ENCODE data around the gene MAOA.
"Not testable (repeated sequence)": the region's sequence is repeated elsewhere in the genome, so short reads cannot be mapped to it uniquely, and the experiment has no call there.

MAOA gene

DNA sequence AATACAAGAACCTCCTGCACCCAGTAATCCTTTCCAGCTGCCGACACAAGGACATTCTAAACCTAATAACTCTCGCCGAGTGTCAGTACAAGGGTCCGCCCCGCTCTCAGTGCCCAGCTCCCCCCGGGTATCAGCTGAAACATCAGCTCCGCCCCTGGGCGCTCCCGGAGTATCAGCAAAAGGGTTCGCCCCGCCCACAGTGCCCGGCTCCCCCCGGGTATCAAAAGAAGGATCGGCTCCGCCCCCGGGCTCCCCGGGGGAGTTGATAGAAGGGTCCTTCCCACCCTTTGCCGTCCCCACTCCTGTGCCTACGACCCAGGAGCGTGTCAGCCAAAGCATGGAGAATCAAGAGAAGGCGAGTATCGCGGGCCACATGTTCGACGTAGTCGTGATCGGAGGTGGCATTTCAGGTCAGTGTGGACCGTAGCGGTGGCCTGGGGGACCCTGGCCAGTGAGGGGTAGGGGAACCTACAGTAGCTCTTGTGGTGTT, at the start of gene MAOA:
MAOA (plus strand) TSS at position 295 of the 490 bp plus-strand sequence; CDS start at position 338, 43 bp downstream.
- peak in 1 of 2 donors; percentile 8 for DNase-seq (ENCODE audit: low read depth in 2 of 2)

DNA sequence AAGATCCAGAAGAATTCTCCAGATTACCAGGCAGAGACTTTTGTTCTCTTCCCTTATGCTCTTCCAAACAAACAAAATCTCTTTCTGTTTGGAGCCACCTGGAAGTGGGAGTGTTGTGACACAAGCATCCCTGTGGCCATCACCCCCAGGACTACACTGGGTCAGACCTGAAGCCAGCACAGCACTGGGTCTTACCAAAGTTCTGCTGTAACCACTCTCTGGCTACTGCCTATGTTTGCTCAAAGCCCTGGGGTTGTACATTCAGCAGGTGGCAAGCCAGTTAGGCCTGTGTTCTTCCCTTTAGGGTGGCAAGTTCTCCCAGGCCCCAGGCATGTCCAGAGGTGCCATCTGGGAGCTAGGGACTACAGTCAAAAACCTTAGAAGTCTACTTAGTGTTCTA, 43.7 kb upstream of the MAOA start:
- no peak for DNase-seq (ENCODE audit: low read depth in 2 of 2)

DNA sequence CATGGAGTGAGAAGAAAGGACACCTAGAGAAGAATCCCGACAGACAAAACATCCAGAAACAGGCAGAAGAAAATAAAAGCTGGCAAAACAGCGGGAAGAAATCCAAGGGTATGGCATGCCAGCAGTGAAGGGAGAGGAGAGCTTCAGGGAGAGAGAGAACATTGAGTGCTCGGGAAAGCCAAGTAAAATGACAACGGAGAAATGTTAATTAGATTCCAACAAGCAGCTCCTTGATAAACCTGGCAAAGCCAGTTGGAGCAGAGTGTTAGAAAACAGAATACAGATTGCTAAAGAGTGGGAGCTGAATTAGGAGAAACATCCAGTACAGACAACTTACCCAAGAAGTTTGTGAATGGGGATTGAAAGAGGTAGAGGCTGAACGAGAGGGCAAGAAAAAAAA, 40.4 kb upstream of the MAOA start:
- no peak for DNase-seq (ENCODE audit: low read depth in 2 of 2)

DNA sequence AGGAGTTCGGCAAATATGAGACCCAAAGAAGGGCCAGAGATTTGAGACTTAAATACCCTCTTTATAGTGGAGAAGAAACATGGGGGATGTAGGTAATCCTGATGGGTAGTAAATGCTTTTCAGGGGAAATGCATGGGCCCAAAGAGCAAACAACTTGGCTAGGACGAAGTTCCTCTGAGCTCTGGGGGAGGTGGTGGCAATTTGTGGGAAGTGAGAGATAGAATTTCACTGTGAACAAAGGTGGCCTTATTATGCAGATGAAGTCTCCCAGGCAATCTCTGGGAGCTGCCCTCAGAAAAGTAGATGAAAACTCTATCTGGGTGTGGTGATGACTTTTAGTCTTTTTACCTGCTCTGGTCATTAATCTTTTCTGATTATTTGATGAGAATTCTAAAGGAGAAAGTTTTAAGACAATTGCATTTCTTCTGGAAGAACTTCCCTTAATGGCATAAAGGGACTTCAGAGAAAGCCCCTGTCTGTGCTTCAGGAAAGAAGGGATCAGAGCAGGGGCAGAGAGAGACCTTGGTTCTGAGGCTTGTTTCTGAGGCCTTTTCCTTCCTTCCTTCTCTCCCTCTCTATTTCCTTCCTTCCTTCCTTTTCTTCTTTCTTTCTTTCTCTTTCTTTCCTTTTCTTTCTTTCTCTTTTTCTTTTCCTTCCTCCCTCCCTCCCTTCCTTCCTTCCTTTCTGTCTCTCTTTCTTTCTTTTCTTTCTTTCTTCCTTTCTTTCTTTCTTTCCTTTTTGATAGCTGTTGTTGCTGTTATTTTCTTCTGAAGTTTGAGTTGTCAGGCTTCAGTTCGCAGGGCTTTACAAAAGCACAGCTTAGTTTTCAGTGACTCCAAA, 37.5 kb upstream of the MAOA start:
- no peak for DNase-seq (ENCODE audit: low read depth in 2 of 2)

DNA sequence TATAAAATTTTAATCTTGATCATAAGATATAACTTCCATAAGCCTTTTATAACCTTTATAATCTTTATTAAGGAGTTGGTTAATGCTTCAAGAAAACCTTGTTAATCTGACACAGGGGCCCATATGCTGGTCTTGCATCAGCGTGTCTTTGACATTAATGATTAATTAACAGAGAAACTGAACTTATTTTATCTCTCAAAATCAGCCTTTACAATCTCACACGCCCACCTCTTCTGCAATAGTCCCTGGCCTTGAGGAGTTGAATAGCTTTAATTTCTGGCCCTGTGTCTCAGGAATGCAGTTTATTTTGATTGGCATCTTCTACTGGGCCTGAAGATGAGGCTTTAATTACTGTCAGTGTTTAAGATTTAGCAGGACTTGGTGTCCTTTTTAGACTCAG, 36.2 kb upstream of the MAOA start:
- DNase-seq (ENCODE audit: low read depth in 2 of 2), result not testable (repeated sequence)

DNA sequence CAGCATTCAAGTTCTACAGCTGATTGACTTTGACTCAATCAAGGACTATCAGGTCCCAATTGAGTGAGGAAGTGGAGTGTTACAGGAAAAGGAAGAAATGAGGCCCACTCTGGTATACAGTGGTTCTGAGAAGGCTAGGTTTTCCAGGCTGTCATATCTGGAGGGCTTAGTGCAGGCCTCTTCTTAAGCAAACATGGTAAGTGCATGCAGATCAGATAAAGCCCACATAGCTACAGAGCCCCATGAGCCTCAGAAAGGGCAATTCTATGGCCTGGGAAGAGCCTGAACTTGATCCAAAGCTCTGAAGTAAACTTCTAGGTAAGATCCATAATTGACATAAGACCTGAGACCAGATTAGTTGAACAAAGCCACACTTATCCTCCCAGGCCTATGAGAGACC, 29.0 kb upstream of the MAOA start:
- no peak for DNase-seq (ENCODE audit: low read depth in 2 of 2)

DNA sequence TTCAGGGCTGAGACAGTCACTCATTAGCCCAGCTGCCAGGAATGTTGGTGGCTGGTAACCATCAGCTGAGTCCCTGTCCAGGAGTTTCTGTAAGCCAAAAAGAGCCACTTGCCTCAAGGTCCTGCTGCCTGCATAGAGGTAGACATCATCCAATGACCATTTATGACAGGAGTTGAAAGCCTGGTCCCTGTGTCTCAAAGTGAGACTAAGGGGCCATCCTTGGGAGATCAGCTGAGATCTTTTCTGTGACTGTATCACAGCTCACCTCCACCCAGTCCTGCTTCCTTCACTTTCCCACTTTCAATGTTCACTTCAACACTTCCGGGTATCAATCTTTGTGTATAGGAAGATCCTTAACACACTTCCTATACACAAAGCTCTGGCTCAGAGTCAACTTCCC, 28.4 kb upstream of the MAOA start:
- no peak for DNase-seq (ENCODE audit: low read depth in 2 of 2)

DNA sequence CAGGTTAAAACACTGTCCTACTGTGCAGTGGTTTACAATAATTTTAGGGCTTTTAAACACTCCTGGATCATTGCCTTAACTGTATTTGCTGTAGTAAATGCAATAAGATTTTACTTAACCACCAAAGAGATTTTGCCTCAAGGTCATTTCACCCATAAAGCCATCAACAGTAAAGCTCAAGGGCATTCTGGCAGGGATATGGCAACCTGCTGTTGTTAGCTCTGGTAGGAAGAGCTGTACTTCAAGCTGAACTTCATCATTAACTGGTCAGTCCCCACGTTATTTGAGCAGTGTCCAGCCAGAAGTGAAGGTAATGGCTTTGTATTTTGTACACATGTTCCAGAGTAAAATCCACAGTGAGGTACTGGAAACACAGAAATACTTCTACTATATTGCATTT, 26.9 kb upstream of the MAOA start:
- no peak for DNase-seq (ENCODE audit: low read depth in 2 of 2)

DNA sequence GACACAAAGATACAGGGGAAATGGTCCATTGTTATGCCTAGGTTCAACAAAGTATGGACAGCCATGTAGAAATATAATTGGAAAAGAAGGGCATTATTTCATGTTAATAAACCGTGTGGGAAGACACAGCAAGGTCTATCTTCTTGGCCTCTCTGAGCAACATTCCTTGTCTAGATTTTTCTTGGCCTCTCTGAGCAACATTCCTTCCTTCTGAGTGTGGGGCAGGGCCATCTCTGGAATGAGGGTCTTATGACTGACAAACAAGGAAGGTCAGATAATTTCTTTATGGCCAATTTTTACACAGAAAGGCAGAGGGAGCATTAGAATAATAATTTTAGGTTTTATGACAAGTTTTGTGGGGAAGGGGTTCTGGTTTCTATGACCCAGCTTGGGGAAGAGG, 24.3 kb upstream of the MAOA start:
- no peak for DNase-seq (ENCODE audit: low read depth in 2 of 2)

DNA sequence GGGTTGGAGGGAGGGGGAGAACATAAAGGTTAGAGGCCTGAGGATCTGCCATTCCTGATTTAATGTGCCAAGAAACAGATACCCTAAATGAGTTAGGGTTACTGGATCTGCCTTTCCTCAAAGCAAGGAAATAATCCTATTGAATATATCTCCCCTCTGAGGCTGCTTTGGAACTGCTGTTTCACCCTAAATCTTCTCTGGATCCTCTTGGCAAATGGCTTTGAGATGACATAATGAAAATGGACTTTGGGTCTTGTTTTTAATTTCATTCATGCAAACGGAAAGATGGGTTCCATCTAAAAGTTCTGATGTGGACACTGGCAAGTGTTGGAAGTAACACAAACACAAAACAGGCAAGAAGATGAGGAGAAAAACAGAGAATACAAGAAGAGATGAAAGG, 23.0 kb upstream of the MAOA start:
- no peak for DNase-seq (ENCODE audit: low read depth in 2 of 2)

DNA sequence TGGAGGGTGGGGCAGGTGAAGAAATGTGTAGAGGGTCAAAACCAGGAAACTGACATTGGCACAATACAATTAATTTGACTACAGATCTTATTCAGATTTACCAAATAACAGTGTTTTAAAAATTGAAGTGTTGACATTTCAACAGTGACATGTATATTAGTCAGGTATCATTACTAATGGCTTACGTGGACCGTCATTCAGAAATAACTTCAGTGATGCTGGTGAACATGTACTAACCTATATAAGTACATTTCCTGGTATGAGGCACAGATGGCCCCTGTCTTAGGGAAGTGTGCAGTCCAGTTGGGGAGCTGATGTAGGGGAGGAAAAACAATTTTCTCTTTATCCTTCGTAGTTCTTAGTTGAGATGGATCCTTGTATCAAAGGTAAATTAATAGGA, 22.3 kb upstream of the MAOA start:
- DNase-seq (ENCODE audit: low read depth in 2 of 2), result no peak

DNA sequence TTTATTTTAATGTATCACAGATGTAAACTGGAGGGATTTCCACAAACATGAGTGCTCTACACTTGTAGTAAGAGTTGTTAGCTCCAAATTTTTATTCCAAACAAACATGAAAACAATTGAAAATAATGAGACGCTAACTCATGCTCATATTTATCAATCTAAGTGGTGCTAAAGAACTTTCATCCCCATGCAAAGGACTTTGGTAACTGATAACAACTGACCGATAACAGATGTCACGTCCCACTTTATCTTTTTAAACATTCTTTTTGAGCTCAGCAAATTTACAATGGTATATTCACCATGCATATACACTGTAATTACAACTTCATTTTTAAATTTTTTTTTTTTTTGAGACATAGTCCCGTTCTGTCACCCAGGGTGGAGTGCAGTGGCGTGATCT, 15.6 kb upstream of the MAOA start:
- no peak for DNase-seq (ENCODE audit: low read depth in 2 of 2)

DNA sequence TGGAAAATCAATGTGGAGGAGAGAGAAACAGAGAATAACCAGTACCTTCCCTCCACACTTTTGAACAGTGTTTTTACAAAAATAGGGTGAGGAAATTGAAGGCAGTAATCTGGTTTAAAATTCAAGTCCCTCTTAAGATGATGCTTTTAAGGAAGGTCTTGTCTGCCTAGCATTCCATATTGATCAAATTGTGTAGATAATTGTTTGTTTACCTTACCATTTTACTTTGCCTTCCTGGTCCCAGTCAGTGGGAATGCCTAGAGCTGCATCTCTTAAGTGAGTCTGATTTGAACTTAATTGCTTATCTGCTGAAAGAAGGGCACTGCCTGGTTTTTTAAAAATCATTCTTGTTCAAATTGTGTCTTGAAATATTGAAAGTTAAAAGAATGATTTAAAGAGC, 14.4 kb upstream of the MAOA start:
- DNase-seq (ENCODE audit: low read depth in 2 of 2), result no peak

DNA sequence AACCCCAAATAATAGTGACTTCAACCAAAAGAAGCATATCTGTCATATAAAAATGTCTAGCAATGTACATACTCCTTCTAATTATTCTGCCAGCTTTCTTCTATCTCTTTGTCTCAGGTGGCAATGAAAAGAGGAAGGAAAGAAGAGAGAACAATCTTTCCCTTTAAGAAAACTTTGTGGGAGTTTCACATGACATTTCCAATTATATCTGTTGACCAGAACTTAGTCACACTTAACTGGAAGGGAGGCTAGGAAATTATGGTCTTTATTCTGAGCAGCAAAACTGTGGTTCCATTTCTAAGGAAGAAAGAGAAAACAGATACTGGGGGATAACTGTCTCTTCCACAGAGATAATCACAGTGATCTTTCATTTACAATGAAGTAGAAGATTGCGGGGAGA, 12.9 kb upstream of the MAOA start:
- DNase-seq (ENCODE audit: low read depth in 2 of 2), result no peak

DNA sequence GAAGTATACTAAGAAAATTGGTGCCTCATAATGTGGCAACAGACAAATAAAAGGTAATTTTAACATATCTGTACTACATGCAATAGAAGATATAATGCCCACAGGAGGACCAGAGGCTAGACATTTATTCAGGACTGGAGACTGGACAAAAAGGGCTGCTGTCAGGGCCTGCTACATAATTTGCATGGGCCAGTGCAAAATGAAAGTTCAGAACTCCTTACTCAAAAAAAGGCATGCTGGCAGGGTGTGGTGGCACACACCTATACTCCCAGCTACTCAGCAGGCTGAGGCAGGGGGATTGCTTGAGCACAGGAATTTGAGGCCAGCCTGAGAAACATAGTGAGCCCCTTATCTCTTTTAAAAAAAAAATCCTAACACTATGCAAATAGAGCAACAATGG, 12.4 kb upstream of the MAOA start:
- no peak for DNase-seq (ENCODE audit: low read depth in 2 of 2)

DNA sequence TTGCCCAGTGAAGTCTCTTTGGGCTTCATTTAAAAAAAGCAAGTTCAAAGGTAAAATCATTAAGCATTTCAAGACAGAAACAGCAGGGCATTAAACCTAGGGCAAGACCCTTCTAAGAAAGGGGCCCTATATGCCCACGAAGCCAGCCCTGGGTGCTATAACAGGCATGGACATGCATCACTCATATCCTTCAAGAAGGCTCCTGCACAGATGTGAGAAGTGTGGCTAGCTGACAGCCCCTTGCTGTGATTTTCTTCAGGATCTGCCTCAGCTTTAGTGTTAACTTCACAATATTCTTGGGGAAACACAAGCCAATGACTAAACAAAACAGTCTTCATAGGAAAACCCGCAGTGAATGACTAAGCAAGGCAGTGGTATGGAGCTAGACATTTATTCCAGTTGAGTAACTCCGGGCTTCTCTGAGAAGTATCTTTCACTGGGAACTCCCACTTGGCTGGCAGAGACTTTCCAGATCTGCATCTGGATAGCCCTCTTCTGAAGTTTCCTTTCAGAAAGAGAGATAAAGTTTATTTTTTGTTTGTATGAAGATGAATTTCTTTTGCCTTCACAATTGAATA, 11.9 kb upstream of the MAOA start:
- no peak for DNase-seq (ENCODE audit: low read depth in 2 of 2)

DNA sequence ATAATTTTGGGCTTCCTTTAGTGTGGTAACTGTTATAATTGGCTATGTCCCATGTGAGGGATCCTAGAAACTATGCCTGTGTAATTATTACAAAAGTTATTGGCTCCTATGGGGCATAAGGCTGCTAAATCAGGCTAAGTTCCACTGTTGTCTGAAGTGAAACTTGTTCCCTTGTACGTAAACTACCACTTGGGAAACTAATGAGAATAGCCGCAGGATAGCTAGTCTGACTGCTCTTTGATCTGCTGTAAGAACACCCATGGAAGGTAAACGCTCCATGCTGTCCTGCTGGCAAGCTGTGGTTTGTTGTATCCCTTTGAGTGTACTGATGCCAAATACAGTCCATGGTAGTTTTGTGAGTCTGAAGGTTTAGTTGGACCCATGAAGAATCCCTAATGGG, 9.3 kb upstream of the MAOA start:
- no peak for DNase-seq (ENCODE audit: low read depth in 2 of 2)

DNA sequence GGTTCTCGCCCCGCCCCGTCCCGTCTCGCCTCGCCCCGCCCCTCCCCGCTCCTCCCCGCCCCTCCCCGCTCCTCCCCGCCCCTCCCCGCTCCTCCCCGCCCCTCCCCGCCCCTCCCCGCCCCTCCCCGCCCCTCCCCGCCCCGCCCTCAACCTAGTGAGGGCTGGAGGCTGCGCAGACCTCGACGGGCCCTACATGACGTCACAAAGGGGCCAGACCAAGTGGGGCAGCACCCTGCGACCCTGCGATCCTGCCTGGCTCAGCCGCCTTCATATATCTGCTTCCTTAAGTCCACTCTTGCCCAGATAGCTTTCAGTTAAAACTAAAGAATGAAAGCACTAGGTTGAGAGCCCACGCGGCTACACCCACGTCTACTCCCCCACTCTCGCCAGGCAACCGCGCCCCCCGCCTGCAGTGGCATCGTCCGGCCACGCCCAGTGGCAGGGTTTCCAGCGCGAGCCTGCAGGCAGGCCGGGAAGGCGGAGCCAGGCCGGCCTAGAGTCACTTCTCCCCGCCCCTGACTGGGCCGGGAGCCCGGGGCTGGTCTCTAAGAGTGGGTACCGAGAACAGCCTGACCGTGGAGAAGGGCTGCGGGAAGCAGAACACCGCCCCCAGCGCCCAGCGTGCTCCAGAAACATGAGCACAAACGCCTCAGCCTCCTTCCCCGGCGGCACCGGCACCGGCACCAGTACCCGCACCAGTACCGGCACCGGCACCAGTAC, 1.5 kb upstream of the MAOA start:
- DNase-seq (ENCODE audit: low read depth in 2 of 2), result peak; percentile 66 to 72

DNA sequence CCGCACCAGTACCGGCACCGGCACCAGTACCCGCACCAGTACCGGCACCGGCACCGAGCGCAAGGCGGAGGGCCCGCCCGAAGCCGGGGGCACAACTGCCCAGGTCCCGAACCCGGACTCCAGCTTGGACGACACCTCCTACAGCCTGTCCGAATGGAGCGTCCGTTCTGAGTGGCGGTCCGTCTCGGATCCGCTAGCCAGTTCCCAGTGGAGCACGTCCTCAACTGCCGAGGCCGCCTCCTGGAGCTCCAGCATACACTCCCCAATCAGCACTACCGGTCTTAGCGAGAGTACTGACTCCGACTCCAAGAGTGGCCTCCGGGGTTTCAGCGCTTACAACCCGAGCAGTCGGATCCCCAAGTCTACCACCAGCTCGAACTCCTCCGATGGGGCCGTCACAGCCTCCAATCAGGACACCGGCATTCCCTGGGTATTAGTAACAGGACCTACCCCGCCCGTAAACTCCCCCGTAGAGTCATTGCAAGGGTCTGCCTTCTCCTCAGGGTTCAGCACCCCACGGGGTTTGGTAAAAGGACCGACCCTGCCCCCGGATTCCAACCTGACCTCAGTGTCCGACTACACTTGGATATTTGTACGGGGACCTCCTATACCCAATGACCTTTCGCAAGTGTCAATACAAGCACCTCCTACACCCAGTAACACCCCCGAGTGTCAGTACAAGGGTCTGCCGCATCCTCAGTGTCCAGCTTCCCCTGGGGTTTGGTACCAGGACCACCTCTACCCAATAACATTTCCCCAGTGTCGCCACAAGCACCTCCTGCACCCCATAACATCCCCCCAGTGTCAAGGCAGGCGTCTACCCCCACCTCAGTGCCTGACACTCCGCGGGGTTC, 721 bp upstream of the MAOA start:
- no peak for DNase-seq (ENCODE audit: low read depth in 2 of 2)

DNA sequence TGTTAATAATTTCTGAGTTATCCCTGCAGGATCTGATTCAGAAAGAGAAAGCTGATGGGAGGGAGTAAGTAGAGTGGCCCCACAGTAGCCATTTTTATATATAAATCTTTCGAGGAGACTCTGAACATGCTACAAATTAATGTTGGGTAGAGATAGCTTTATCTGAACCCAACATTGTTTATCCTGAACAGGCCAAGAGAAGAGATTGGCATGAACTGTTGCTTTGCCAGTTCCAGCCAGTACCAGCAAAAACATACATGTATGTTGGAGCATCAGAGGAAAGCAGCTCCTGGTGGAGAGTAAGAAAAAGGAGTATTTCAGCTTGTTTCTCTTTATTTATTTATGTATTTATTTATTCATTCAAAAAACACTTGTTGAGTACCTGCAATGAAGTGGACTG, 1.6 kb downstream of the MAOA start:
- no peak for DNase-seq (ENCODE audit: low read depth in 2 of 2)

DNA sequence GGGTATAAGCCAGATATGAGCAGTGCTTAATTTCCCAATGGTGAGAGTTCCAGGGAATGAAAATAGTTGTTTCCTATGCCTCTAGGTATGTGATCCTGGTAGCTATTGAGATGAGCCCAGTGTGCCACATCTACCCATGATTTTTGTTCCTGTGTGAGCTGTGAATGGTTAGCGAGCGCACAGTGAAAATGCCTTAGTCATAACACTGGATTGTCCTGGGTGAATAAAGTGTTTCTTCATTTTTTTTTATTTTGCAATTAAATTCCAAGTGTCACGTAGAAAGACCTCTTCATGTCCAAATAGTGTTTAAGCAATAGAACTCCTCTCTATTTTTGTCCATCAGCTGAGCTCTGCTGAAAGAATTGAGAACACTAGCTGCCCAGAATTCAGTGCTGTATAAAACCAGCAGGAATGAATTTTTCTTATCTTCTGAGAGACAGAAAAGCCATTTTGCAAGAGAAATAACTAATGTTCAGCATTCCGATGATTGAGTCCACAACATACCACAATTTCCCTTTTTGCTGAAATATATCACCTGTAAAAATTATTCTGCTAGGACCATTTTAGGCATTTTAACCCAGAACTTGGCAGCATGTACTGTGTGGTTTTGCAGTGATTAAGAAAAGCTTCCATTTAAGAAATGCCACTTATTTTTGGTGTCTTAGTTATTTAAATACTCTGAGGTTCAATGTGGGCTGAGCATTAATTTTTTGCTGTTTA, 5.6 kb downstream of the MAOA start:
- DNase-seq (ENCODE audit: low read depth in 2 of 2), result no peak

Measured in activated CD8-positive, alpha-beta memory T cell treated with anti-CD3 and anti-CD28 coated beads for 4 hours (primary cell).